CD4-positive, CD25-positive, alpha-beta regulatory T cell (primary cell): ENCODE data around the gene PPFIBP1. TPM values are rescaled to one million over a fixed set of nuclear protein-coding genes. Genes with fewer than 3 reads are reported as not detected.
"Not testable (repeated sequence)": the region's sequence is repeated elsewhere in the genome, so short reads cannot be mapped to it uniquely, and the experiment has no call there.

Experiments
- ATAC-seq, 2 donors: fragments of 150-1000 bp; cut with Tn5 transposase; one replicate each; pipeline ENCODE4 v1.10.0; 2021; ENCODE audit warnings: low read depth in 2 of 2, moderate number of reproducible peaks in 2 of 2, moderate library complexity in 1 of 2
- DNase-seq, 3 donors: peaks; one replicate each; pipeline versions ENCODE4 v3.0.0 to v3.0.0-alpha.2; 2012 to 2022; ENCODE audit warnings: mixed read lengths in 1 of 3
- H3K27ac ChIP-seq: one replicate; pipeline ENCODE4 v1.7.0; 2013; ENCODE audit warnings: mild to moderate bottlenecking, low read length; ENCODE audit not compliant: insufficient read depth, poor library complexity, severe bottlenecking
- H3K27me3 ChIP-seq: one replicate; pipeline ENCODE4 v1.7.0; 2013; ENCODE audit warnings: low read length; ENCODE audit not compliant: control insufficient read depth, insufficient read depth
- H3K36me3 ChIP-seq: one replicate; pipeline ENCODE4 v1.7.0; 2013; ENCODE audit warnings: mild to moderate bottlenecking, low read length, moderate library complexity; ENCODE audit not compliant: control insufficient read depth, insufficient read depth
- H3K4me1 ChIP-seq: 2 replicates; pipeline ENCODE4 v1.7.0; 2013; ENCODE audit warnings: mild to moderate bottlenecking, low read length; ENCODE audit not compliant: insufficient read depth, control insufficient read depth, poor library complexity, severe bottlenecking
- H3K4me3 ChIP-seq: one replicate; pipeline ENCODE4 v1.7.0; 2013; ENCODE audit warnings: low read depth, mild to moderate bottlenecking, low read length, moderate library complexity
- H3K9me3 ChIP-seq, 2 experiments: 1 replicate in 1 of 2; 2 replicates in 1 of 2; pipeline ENCODE4 v1.7.0; 2013; ENCODE audit warnings: low read length in 2 of 2, mild to moderate bottlenecking in 1 of 2, moderate library complexity in 1 of 2; ENCODE audit not compliant: control insufficient read depth in 2 of 2
- H3K27ac Mint-ChIP-seq, 3 donors: one replicate each; pipeline ENCODE4 v1.8.0; 2020 to 2022; ENCODE audit warnings: mild to moderate bottlenecking in 3 of 3, mixed read lengths in 3 of 3, moderate library complexity in 2 of 3
- H3K27me3 Mint-ChIP-seq: one replicate; pipeline ENCODE4 v1.8.0; 2022; ENCODE audit warnings: mild to moderate bottlenecking, mixed read lengths
- H3K36me3 Mint-ChIP-seq: one replicate; pipeline ENCODE4 v1.8.0; 2020; ENCODE audit warnings: mixed read lengths
- H3K4me1 Mint-ChIP-seq, 4 donors: one replicate each; pipeline ENCODE4 v1.8.0; 2020 to 2022; ENCODE audit warnings: mixed read lengths in 4 of 4, mild to moderate bottlenecking in 1 of 4
- H3K4me3 Mint-ChIP-seq, 4 donors: one replicate each; pipeline ENCODE4 v1.8.0; 2020 to 2022; ENCODE audit warnings: mild to moderate bottlenecking in 4 of 4, mixed read lengths in 4 of 4, moderate library complexity in 3 of 4
- H3K9me3 Mint-ChIP-seq, 7 donors: one replicate each; pipeline ENCODE4 v1.8.0; 2020 to 2022; ENCODE audit warnings: mixed read lengths in 7 of 7, mild to moderate bottlenecking in 3 of 7, moderate library complexity in 2 of 7
- polyA plus RNA-seq, 4 donors: library from polyadenylated mRNA; unstranded; fragments of 300-500 nt; fragmentation: Illumina TruSeq; gene quantifications; one replicate each; pipeline ENCODE4 v1.2.3, GENCODE V29; 2021
- total RNA-seq: library from RNA; stranded (reverse); gene quantifications from one replicate; pipeline ENCODE4 v1.2.3, GENCODE V29; 2022

The PPFIBP1 gene
- total and polyA plus RNA-seq, 5 donors from 2014 or later: 1.0 to 6.6 (median 2.3) TPM

- H3K4me3 Mint-ChIP-seq: no peak overlapping the region
- DNase-seq (no peak), ATAC-seq (no peak)
- H3K27ac Mint-ChIP-seq: no peak overlapping the region
- no peaks in the 10 kb centered on the region for H3K36me3 Mint-ChIP-seq
- H3K9me3 ChIP-seq: no peaks in the 10 kb centered on the region
- no peaks in the 10 kb centered on the region for H3K9me3 Mint-ChIP-seq
- H3K27ac ChIP-seq: no peak overlapping the region
- peaks cover 5% of the 10 kb centered on the region for H3K27me3 Mint-ChIP-seq
- H3K4me3 ChIP-seq: no peak overlapping the region
- H3K4me1 ChIP-seq: no peaks in the 10 kb centered on the region
- H3K36me3 ChIP-seq: no peaks in the 10 kb centered on the region
- peaks cover 3 to 10% (median 7%) of the 10 kb centered on the region in 4 donors for H3K4me1 Mint-ChIP-seq
- no peaks in the 10 kb centered on the region for H3K27me3 ChIP-seq
Observed at GRCh38 chr12:27589419-27589818, 65.4 kb downstream of the PPFIBP1 start.

GRCh38 chr12:27591698-27592097, 67.7 kb downstream of the PPFIBP1 start:
- not testable (repeated sequence) for DNase-seq, H3K36me3 Mint-ChIP-seq, H3K27ac ChIP-seq, H3K4me3 Mint-ChIP-seq, H3K27ac Mint-ChIP-seq, H3K36me3 ChIP-seq, H3K9me3 ChIP-seq, H3K9me3 Mint-ChIP-seq, ATAC-seq, H3K4me3 ChIP-seq, H3K27me3 ChIP-seq, H3K4me1 ChIP-seq, H3K27me3 Mint-ChIP-seq
- peaks cover 3 to 10% (median 7%) of the 10 kb centered on the region in 4 donors for H3K4me1 Mint-ChIP-seq

- H3K36me3 ChIP-seq: no peaks in the 10 kb centered on the region
- H3K36me3 Mint-ChIP-seq: no peaks in the 10 kb centered on the region
- no peak overlapping the region for H3K27ac Mint-ChIP-seq
- H3K4me3 ChIP-seq: no peak overlapping the region
- peaks cover 3 to 10% (median 7%) of the 10 kb centered on the region in 4 donors for H3K4me1 Mint-ChIP-seq
- no peak overlapping the region for H3K4me3 Mint-ChIP-seq
- H3K27me3 ChIP-seq: no peaks in the 10 kb centered on the region
- no peaks in the 10 kb centered on the region for H3K9me3 Mint-ChIP-seq
- H3K9me3 ChIP-seq: no peaks in the 10 kb centered on the region
- ATAC-seq (no peak), DNase-seq (peak in 1 of 3 donors; percentile 2)
- no peak overlapping the region for H3K27ac ChIP-seq
- H3K27me3 Mint-ChIP-seq: peaks cover 5% of the 10 kb centered on the region
- no peaks in the 10 kb centered on the region for H3K4me1 ChIP-seq
Observed at GRCh38 chr12:27592548-27592947, 68.5 kb downstream of the PPFIBP1 start.

- no peak overlapping the region for H3K4me3 ChIP-seq
- Mint-ChIP-seq H3K36me3 (no peaks in the 10 kb centered on the region), H3K4me1 (peaks cover 0 to 3% (median under 1%) of the 10 kb centered on the region in 4 donors), H3K4me3 (no peak overlapping the region), H3K9me3 (peaks cover 0 to 3% (median 0%) of the 10 kb centered on the region in 7 donors), H3K27ac (no peak overlapping the region), H3K27me3 (peaks cover 5% of the 10 kb centered on the region)
- H3K27ac ChIP-seq: no peak overlapping the region
- H3K27me3 ChIP-seq: no peaks in the 10 kb centered on the region
- ATAC-seq: no peak
- H3K4me1 ChIP-seq: no peaks in the 10 kb centered on the region
- no peaks in the 10 kb centered on the region for H3K36me3 ChIP-seq
- no peaks in the 10 kb centered on the region for H3K9me3 ChIP-seq
- DNase-seq: no peak
Observed at GRCh38 chr12:27593266-27593665, 69.3 kb downstream of the PPFIBP1 start.

- Histone ChIP-seq H3K4me1 (no peaks in the 10 kb centered on the region), H3K9me3 (no peaks in the 10 kb centered on the region), H3K4me3 (no peak overlapping the region), H3K27ac (no peak overlapping the region), H3K36me3 (no peaks in the 10 kb centered on the region), H3K27me3 (no peaks in the 10 kb centered on the region)
- DNase-seq: no peak
- ATAC-seq: no peak
- H3K4me3 Mint-ChIP-seq: no peak overlapping the region
- H3K36me3 Mint-ChIP-seq: no peaks in the 10 kb centered on the region
- peaks cover 0 to 7% (median 1%) of the 10 kb centered on the region in 7 donors for H3K9me3 Mint-ChIP-seq
- peaks cover 5% of the 10 kb centered on the region for H3K27me3 Mint-ChIP-seq
- H3K27ac Mint-ChIP-seq: no peak overlapping the region
- H3K4me1 Mint-ChIP-seq: no peaks in the 10 kb centered on the region
Observed at GRCh38 chr12:27595231-27595642, 71.2 kb downstream of the PPFIBP1 start.

GRCh38 chr12:27598866-27599265, 74.9 kb downstream of the PPFIBP1 start:
- not testable (repeated sequence) for H3K4me1 Mint-ChIP-seq, H3K4me3 Mint-ChIP-seq, H3K36me3 ChIP-seq, H3K27me3 ChIP-seq, H3K4me1 ChIP-seq, ATAC-seq, DNase-seq, H3K4me3 ChIP-seq, H3K9me3 ChIP-seq, H3K27me3 Mint-ChIP-seq, H3K27ac Mint-ChIP-seq, H3K9me3 Mint-ChIP-seq, H3K36me3 Mint-ChIP-seq, H3K27ac ChIP-seq

- not testable (repeated sequence) for H3K27ac ChIP-seq, DNase-seq, H3K27me3 ChIP-seq, H3K36me3 Mint-ChIP-seq, H3K27me3 Mint-ChIP-seq, H3K36me3 ChIP-seq, ATAC-seq, H3K4me3 Mint-ChIP-seq, H3K4me3 ChIP-seq, H3K4me1 Mint-ChIP-seq, H3K4me1 ChIP-seq, H3K9me3 ChIP-seq, H3K27ac Mint-ChIP-seq
- peaks cover 0 to 10% (median 3%) of the 10 kb centered on the region in 7 donors for H3K9me3 Mint-ChIP-seq
Observed at GRCh38 chr12:27601056-27601828, 77.2 kb downstream of the PPFIBP1 start.

GRCh38 chr12:27602516-27602915, 78.5 kb downstream of the PPFIBP1 start:
- H3K36me3 ChIP-seq: no peaks in the 10 kb centered on the region
- DNase-seq (no peak), ATAC-seq (no peak)
- H3K4me1 Mint-ChIP-seq: no peaks in the 10 kb centered on the region
- no peak overlapping the region for H3K4me3 ChIP-seq
- H3K9me3 Mint-ChIP-seq: peaks cover 0 to 10% (median 3%) of the 10 kb centered on the region in 7 donors
- H3K27me3 ChIP-seq: no peaks in the 10 kb centered on the region
- H3K9me3 ChIP-seq: no peaks in the 10 kb centered on the region
- H3K27ac Mint-ChIP-seq: no peak overlapping the region
- no peaks in the 10 kb centered on the region for H3K36me3 Mint-ChIP-seq
- H3K27me3 Mint-ChIP-seq: peaks cover 5% of the 10 kb centered on the region
- no peaks in the 10 kb centered on the region for H3K4me1 ChIP-seq
- no peak overlapping the region for H3K4me3 Mint-ChIP-seq
- no peak overlapping the region for H3K27ac ChIP-seq
